Stimulated activated CD8-positive, alpha-beta memory T cell treated with anti-CD3 and anti-CD28 coated beads, Interleukin-12 subunit alpha, Interleukin-12 subunit beta, amount 100 ng/mL, for 24 hours (primary cell): ENCODE data around the gene TPRN.

Source experiments
- DNase-seq: peaks from one replicate; pipeline ENCODE4 v3.0.0-alpha.2; 2020; ENCODE audit errors: extremely low read depth

The TPRN gene

DNA sequence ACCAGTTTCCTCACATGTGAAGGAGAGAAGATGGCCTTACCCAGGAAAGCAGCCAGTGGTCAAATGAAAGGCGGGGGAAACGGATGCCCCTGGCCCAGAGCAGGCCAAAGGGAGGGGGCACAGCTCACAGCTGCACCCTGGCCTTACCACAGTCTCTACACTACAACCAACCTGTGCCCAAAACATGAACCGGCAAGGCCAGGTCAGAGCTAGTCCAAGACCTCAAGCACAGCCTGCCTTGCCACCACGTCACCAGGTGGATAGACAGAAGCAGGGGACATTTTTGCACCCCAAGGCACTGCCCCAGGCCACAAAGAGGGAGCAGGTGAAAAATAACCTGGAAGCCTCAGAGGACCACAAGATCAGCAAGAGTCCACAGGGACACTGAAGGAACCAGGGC is 57.1 kb downstream of the TPRN start:
- no peak for DNase-seq

DNA sequence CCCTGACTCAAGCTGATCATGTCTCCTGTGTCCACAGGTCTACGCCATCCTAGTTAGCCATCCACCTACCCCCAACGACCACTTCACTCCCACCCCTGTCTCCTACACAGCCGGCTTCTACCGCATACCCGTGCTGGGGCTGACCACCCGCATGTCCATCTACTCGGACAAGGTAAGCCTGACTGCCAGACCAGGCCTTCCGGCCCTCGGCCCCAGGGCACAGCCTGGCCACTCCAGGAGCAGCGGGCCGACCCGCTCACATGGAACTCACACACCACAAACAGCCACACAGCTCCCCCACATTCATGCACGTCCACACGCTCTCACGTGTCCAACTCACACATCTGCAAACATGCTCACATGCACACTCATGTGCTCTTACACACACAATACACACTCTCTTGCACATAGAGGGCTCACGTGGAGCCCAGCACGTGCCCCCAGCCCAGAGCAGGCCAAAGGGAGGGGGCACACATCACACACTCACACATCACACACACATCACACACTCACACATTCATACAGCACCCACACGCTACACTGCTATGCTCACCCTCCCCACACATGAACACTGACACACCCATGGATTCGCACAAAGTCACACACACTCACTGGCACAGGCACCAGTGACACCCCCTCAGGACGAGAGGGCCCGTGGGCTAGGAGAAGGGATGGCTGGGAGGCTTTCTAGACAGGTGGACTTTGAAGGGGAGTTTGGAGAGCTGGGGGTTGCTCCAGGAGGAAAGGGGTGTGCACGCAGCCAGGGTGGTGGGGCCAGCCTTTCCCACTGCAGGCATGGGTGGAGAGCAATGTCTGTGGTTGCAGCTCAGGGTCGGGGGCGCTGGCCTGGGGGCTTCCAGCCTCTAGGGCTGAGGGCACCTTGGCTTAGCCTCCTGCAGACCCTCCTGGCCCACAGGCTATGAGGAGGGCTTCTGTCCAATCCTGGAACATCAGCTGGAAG is 58.3 kb downstream of the TPRN start:
- DNase-seq: no peak
